Adrenal gland (tissue), 12 donors: Measurements from ENCODE around the gene EHMT1. TPM values are rescaled to one million over a fixed set of nuclear protein-coding genes. Genes with fewer than 3 reads are reported as not detected.

Experiments
- DNase-seq, 7 donors: peaks; one replicate each; pipeline ENCODE4 v3.0.0-alpha.2; 2019 to 2020
- H3K27ac ChIP-seq, 5 donors: fragments of 200-600 bp; sonication (generic) in 4 of 5; 1 replicate in 3 of 5; 2 replicates in 2 of 5; pipeline versions ENCODE4 v1.5.1 to v1.8.0; 2016 to 2020; ENCODE audit warnings: mild to moderate bottlenecking in 1 of 5
- H3K27me3 ChIP-seq: fragments of 200-600 bp; 2 replicates; pipeline ENCODE4 v1.8.0; 2021
- H3K36me3 ChIP-seq, 2 donors: fragments of 200-600 bp; replicated peaks in 1 of 2; 1 replicate in 1 of 2; 2 replicates in 1 of 2; pipeline versions ENCODE4 v1.5.1 to v1.8.0; 2018 to 2022
- H3K4me1 ChIP-seq, 2 donors: fragments of 200-600 bp; replicated peaks in 1 of 2; 1 replicate in 1 of 2; 2 replicates in 1 of 2; pipeline versions ENCODE4 v1.5.1 to v1.8.0; 2018 to 2021
- H3K4me3 ChIP-seq, 4 donors: fragments of 200-600 bp; sonication (generic) in 3 of 4; one replicate each; pipeline ENCODE4 v1.5.1; 2016 to 2018
- H3K9me3 ChIP-seq, 3 donors: fragments of 200-600 bp; sonication (generic) in 1 of 3; replicated peaks in 1 of 3; 1 replicate in 2 of 3; 2 replicates in 1 of 3; pipeline versions ENCODE4 v1.5.1 to v1.8.0; 2016 to 2021
- CTCF ChIP-seq, 6 experiments: fragments of 450-650 bp in 4 of 6; fragments of 200-600 bp in 2 of 6; sonication (generic) in 1 of 6; IDR thresholded peaks; 1 replicate in 5 of 6; 2 replicates in 1 of 6; pipeline versions ENCODE4 v1.5.1 to v1.8.0; 2016 to 2021; ENCODE audit warnings: antibody characterized with exemption in 6 of 6, mild to moderate bottlenecking in 2 of 6, moderate library complexity in 1 of 6
- POLR2A ChIP-seq, 2 donors: fragments of 450-650 bp; IDR thresholded peaks; one replicate each; pipeline ENCODE4 v1.6.1; 2017; ENCODE audit warnings: antibody characterized with exemption in 2 of 2, mild to moderate bottlenecking in 2 of 2, moderate library complexity in 1 of 2
- WGBS, 4 donors: extraction: QIAGEN DNeasy Blood & Tissue Kit in 2 of 4; methylation state at CpG; one replicate each; pipeline versions ENCODE4 v1.1.5 to v1.1.7; 2013 to 2017; 5-methylcytosine and 5-hydroxymethylcytosine counted together
- intact Hi-C, 2 donors: fragments of 100-400 bp; cut with DNase I; formaldehyde crosslinking; loops; one replicate each; pipeline versions ENCODE4 v1.14.1 to v1.15.0; 2022 to 2023
- polyA plus RNA-seq, 3 donors: library from polyadenylated mRNA; stranded (reverse); fragments of 200-250 nt in 2 of 3; fragments of 350-450 nt in 1 of 3; fragmentation: Illumina TruSeq in 1 of 3; extraction: RNeasy Lipid Tissue Mini Kit (QIAGEN cat#74804) in 1 of 3; gene quantifications; one replicate each; pipeline ENCODE4 v1.2.3, GENCODE V29; 2013 to 2014
- total RNA-seq, 9 donors: library from RNA; depleted of rRNA in 4 of 9; stranded (reverse); fragments of >200 nt in 4 of 9; fragments of 120-200 nt in 1 of 9; fragmentation: NEBNext Ultra II Directional in 1 of 9; extraction: Animal tissue kit (Norgen Biotek cat#: 25700) in 1 of 9; gene quantifications; one replicate each; pipeline versions ENCODE4 v1.1.0 to v1.2.4, GENCODE V29; 2013 to 2023
- donor health status: healthy with polysubstance abuse.
- donor health status: Bipolar disorder and iron deficiency.
- donor health status: DM: yes; HTN: yes; CAD: no.
- donor health status: DM: no; HTN: no; CAD: no.
- donor health status: DM: no; HTN: no; CAD: no.
- donor health status: DM: yes; HTN: yes; CAD: no.

Gene EHMT1
- total and polyA plus RNA-seq, 12 donors: 42.0 to 171 (median 71.0) TPM

GRCh38 chr9:137613259-137613658 lies 5.5 kb upstream of the EHMT1 start:
- WGBS, 4 donors: 85 to 91% (median 86%) methylated on average over 4 to 5 of the region's 5 CpGs; no CpG with 5 or more reads in 1 of the 4 donors
- H3K36me3 ChIP-seq: peaks cover 0 to 20% of the 10 kb centered on the region in 2 donors
- no peak overlapping the region for H3K4me3 ChIP-seq
- H3K4me1 ChIP-seq: peaks cover 26 to 50% of the 10 kb centered on the region in 2 donors
- DNase-seq: no peak
- no peaks in the 10 kb centered on the region for H3K9me3 ChIP-seq
- intact Hi-C loops: no loop called here
- no peaks in the 10 kb centered on the region for H3K27me3 ChIP-seq
- TF ChIP-seq CTCF (IDR thresholded peaks at IDR 0.05) (no peak), POLR2A (IDR thresholded peaks at IDR 0.05) (no peak)
- H3K27ac ChIP-seq: peak overlapping the region in 2 of 5 donors; percentile 23 to 78

GRCh38 chr9:137613738-137614523 lies 4.9 kb upstream of the EHMT1 start:
- no peak for DNase-seq
- peaks cover 26 to 50% of the 10 kb centered on the region in 2 donors for H3K4me1 ChIP-seq
- H3K27ac ChIP-seq: peak overlapping the region in 4 of 5 donors; percentile 72 to 86 (median 78)
- no peak overlapping the region for H3K4me3 ChIP-seq
- TF ChIP-seq POLR2A (IDR thresholded peaks at IDR 0.05) (no peak), CTCF (IDR thresholded peaks at IDR 0.05) (no peak)
- no peaks in the 10 kb centered on the region for H3K27me3 ChIP-seq
- intact Hi-C loops: no loop called here
- peaks cover 0 to 20% of the 10 kb centered on the region in 2 donors for H3K36me3 ChIP-seq
- WGBS, 4 donors: 86 to 93% (median 89%) methylated on average over 9 to 27 of the region's 27 CpGs
- no peaks in the 10 kb centered on the region for H3K9me3 ChIP-seq

- TF ChIP-seq CTCF (IDR thresholded peaks at IDR 0.05): peak in 1 of 6 experiments; percentile 7
- no peak for TF ChIP-seq POLR2A (IDR thresholded peaks at IDR 0.05)
- H3K9me3 ChIP-seq: no peaks in the 10 kb centered on the region
- no peak overlapping the region for H3K4me3 ChIP-seq
- intact Hi-C loops: no loop called here
- 69 to 86% (median 79%) methylated on average over 15 to 25 of the region's 25 CpGs for WGBS, 4 donors
- H3K4me1 ChIP-seq: peaks cover 27 to 53% of the 10 kb centered on the region in 2 donors
- peaks cover 0 to 20% of the 10 kb centered on the region in 2 donors for H3K36me3 ChIP-seq
- DNase-seq: peak in 5 of 7 donors; percentile 48 to 80 (median 67)
- H3K27ac ChIP-seq: peak overlapping the region; percentile 72 to 86 (median 81)
- H3K27me3 ChIP-seq: no peaks in the 10 kb centered on the region
Observed at GRCh38 chr9:137614631-137615386, 4.0 kb upstream of the EHMT1 start.

- DNase-seq: peak; percentile 54 to 85 (median 69)
- Histone ChIP-seq H3K27ac (peak overlapping the region; percentile 72 to 86 (median 81)), H3K4me3 (no peak overlapping the region), H3K9me3 (no peaks in the 10 kb centered on the region), H3K4me1 (peaks cover 33 to 59% of the 10 kb centered on the region in 2 donors), H3K36me3 (peaks cover 0 to 20% of the 10 kb centered on the region in 2 donors), H3K27me3 (no peaks in the 10 kb centered on the region)
- TF ChIP-seq CTCF (IDR thresholded peaks at IDR 0.05) (no peak), POLR2A (IDR thresholded peaks at IDR 0.05) (no peak)
- intact Hi-C loops: no loop called here
- 25 to 58% (median 52%) methylated on average over 2 to 19 of the region's 19 CpGs for WGBS, 4 donors
Observed at GRCh38 chr9:137615387-137615871, 3.4 kb upstream of the EHMT1 start.
